Neutrophil (primary cell): Measurements from ENCODE around the gene FBXO10.
"Not testable (repeated sequence)": the region's sequence is repeated elsewhere in the genome, so short reads cannot be mapped to it uniquely, and the experiment has no call there.

Source experiments
- H3K27ac ChIP-seq: fragments of 200-600 bp; sonication (generic); 2 replicates; pipeline ENCODE4 v1.5.1; 2016; ENCODE audit warnings: mild to moderate bottlenecking, moderate library complexity
- H3K27me3 ChIP-seq: fragments of 200-600 bp; sonication (generic); 2 replicates; pipeline ENCODE4 v1.6.0; 2016; ENCODE audit warnings: mild to moderate bottlenecking
- H3K36me3 ChIP-seq: fragments of 200-600 bp; sonication (generic); 2 replicates; pipeline ENCODE4 v1.5.1; 2017
- H3K4me1 ChIP-seq, 2 experiments: fragments of 200-600 bp in 1 of 2; sonication (generic) in 1 of 2; 1 replicate in 1 of 2; 2 replicates in 1 of 2; pipeline versions ENCODE4 v1.5.1 to v1.6.1; 2013 to 2016; ENCODE audit warnings: low read depth in 1 of 2, low read length in 1 of 2, mild to moderate bottlenecking in 1 of 2, moderate library complexity in 1 of 2; ENCODE audit not compliant: control insufficient read depth in 1 of 2, insufficient read depth in 1 of 2
- H3K4me3 ChIP-seq, 2 experiments: fragments of 200-600 bp in 1 of 2; sonication (generic) in 1 of 2; 1 replicate in 1 of 2; 2 replicates in 1 of 2; pipeline ENCODE4 v1.5.1; 2013 to 2016; ENCODE audit warnings: low read depth in 1 of 2, low read length in 1 of 2, mild to moderate bottlenecking in 1 of 2, moderate library complexity in 1 of 2
- H3K9me3 ChIP-seq: fragments of 200-600 bp; sonication (generic); 2 replicates; pipeline ENCODE4 v1.5.1; 2016
- CTCF ChIP-seq: fragments of 200-600 bp; sonication (generic); IDR thresholded peaks from 2 replicates; pipeline ENCODE4 v1.5.1; 2016; ENCODE audit warnings: antibody characterized with exemption

FBXO10 gene

DNA sequence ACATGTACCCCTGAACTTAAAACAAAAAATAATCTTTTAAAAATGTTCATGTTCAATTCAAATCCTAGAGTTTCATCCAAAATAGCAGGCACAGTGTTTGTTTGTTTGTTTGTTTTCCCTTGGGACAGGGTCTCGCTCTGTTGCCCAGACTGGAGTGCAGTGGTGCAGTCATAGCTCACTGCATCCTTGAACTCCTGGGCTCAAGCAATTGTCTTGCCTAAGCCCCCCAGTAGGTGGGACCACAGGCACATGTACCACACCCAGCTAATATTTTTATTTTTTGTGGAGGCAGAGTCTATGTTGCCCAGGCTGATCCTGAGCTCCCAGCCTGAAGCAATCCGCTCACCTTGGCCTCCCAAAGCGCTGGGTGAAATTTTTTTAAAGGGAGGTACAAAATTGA is 95.4 kb downstream of the FBXO10 start:
- Histone ChIP-seq H3K36me3 (no peaks in the 10 kb centered on the region), H3K4me3 (no peak overlapping the region), H3K4me1 (peaks cover 7 to 8% of the 10 kb centered on the region in 2 experiments), H3K27me3 (peaks cover 41% of the 10 kb centered on the region), H3K27ac (no peak overlapping the region), H3K9me3 (no peaks in the 10 kb centered on the region)
- no peak for TF ChIP-seq CTCF

GRCh38 chr9:37477987-37478619 is 98.1 kb downstream of the FBXO10 start:
- H3K27ac ChIP-seq, H3K4me1 ChIP-seq, H3K36me3 ChIP-seq, H3K4me3 ChIP-seq, H3K9me3 ChIP-seq: not testable (repeated sequence)
- peaks cover 41% of the 10 kb centered on the region for H3K27me3 ChIP-seq

- not testable (repeated sequence) for H3K27ac ChIP-seq, H3K36me3 ChIP-seq, H3K4me1 ChIP-seq, H3K4me3 ChIP-seq, H3K9me3 ChIP-seq
- H3K27me3 ChIP-seq, result peaks cover 41% of the 10 kb centered on the region
These were observed 98.7 kb downstream of the FBXO10 start for GRCh38 chr9:37477443-37477842.

DNA sequence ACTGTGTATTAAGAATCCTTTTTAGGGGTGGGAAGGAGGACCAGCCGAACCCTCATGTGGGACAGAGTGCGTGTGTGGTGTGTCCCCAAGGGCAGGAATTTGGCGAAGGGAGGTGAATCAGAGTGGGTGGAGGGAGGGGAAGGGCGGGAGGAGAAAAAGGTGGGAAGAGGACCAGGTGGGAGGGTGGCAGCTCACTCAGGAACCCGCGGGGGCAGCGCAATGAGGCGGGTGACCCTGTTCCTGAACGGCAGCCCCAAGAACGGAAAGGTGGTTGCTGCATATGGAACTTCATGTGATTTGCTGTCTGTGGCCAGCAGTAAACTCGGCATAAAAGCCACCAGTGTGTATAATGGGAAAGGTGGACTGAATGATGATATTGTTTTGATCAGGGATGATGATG is 99.2 kb downstream of the FBXO10 start:
- H3K27ac ChIP-seq, result no peak overlapping the region
- TF ChIP-seq CTCF, result no peak
- H3K36me3 ChIP-seq, result no peaks in the 10 kb centered on the region
- H3K9me3 ChIP-seq, result no peaks in the 10 kb centered on the region
- peaks cover 39% of the 10 kb centered on the region for H3K27me3 ChIP-seq
- no peaks in the 10 kb centered on the region for H3K4me1 ChIP-seq
- H3K4me3 ChIP-seq, result no peak overlapping the region

DNA sequence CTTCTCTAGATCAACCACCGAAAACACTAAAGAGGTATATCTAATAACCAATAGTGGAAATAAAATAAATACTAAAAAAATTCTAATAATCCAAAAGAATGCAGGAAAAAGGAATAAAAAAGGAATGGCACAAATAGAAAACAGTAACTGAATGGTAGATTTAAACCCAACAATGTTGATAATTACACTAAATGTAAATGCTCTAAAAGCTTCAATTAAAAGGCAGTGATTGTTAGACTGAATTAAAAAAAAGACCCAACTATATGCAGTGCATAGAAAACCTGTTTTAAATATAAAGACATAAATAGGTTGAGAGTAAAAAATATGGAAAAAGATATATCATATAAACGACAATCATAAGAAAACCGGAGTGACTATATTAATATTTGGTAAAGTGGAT is 101.7 kb downstream of the FBXO10 start:
- no peak for TF ChIP-seq CTCF
- Histone ChIP-seq H3K9me3 (no peaks in the 10 kb centered on the region), H3K36me3 (no peaks in the 10 kb centered on the region), H3K27ac (no peak overlapping the region), H3K4me1 (no peaks in the 10 kb centered on the region), H3K27me3 (peaks cover 31% of the 10 kb centered on the region), H3K4me3 (no peak overlapping the region)

DNA sequence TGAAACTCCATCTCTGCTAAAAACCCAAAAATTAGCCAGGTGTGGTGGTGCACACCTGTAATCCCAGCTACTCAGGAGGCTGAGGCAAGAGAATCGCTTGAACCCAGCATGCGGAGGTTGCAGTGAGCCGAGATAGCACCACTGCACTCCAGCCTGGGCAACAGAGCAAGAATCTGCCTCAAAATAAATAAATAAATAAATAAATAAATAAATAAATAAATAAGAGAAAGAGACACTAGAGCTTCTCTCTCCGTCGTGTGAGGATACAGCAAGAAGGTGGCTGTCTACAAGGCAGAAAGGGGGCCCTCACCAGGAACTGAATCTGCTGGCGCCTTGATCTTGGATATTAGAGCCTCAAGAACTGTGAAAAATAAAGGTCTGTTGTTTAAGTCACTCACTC is 102.2 kb downstream of the FBXO10 start:
- not testable (repeated sequence) for H3K27ac ChIP-seq, H3K4me1 ChIP-seq, H3K9me3 ChIP-seq

GRCh38 chr9:37471942-37472684 is 104.1 kb downstream of the FBXO10 start:
- H3K36me3 ChIP-seq, result no peaks in the 10 kb centered on the region
- TF ChIP-seq CTCF, result no peak
- no peaks in the 10 kb centered on the region for H3K9me3 ChIP-seq
- no peak overlapping the region for H3K27ac ChIP-seq
- peaks cover 15% of the 10 kb centered on the region for H3K27me3 ChIP-seq
- H3K4me1 ChIP-seq, result peaks cover under 1 to 2% of the 10 kb centered on the region in 2 experiments
- H3K4me3 ChIP-seq, result no peak overlapping the region

More for the DNA sequence above, 102.2 kb downstream of the FBXO10 start:
- H3K27me3 ChIP-seq, result peaks cover 31% of the 10 kb centered on the region
- H3K36me3 ChIP-seq, H3K4me3 ChIP-seq: not testable (repeated sequence)
